K562 (cell line): ENCODE results near the gene MRPL40. TPM values are rescaled to one million over a fixed set of nuclear protein-coding genes. Genes with fewer than 3 reads are reported as not detected.

ENCODE experiments used
- BRF1 ChIP-seq: IDR thresholded peaks from 3 replicates; pipeline ENCODE4 v1.6.1; 2011; ENCODE audit warnings: borderline replicate concordance, mild to moderate bottlenecking; ENCODE audit not compliant: insufficient read length; ENCODE audit errors: extremely low read depth
- DMBX1 ChIP-seq: fragments of 250-450 bp; sonication (Bioruptor Pico); IDR thresholded peaks from 2 replicates; pipeline ENCODE4 v1.8.0; 2022; ENCODE audit warnings: inconsistent platforms, mild to moderate bottlenecking, moderate library complexity, borderline replicate concordance
- EWSR1 ChIP-seq: fragments of 450-650 bp; IDR thresholded peaks from 2 replicates; pipeline ENCODE4 v1.6.1; 2018; ENCODE audit warnings: borderline replicate concordance, mild to moderate bottlenecking, low read depth, moderate library complexity; ENCODE audit not compliant: partially characterized antibody
- HMG20A ChIP-seq: fragments of 450-650 bp; formaldehyde crosslinking; conservative IDR thresholded peaks from 2 replicates; pipeline ENCODE4 v1.4.0; 2020; ENCODE audit warnings: mild to moderate bottlenecking, mixed read lengths
- HNRNPH1 ChIP-seq: fragments of 200-400 bp; formaldehyde crosslinking; optimal IDR thresholded peaks from 2 replicates; pipeline ENCODE3; 2017; ENCODE audit warnings: low read depth, mild to moderate bottlenecking, low read length, moderate library complexity
- KHSRP ChIP-seq: fragments of 450-650 bp; IDR thresholded peaks from 2 replicates; pipeline ENCODE4 v1.6.1; 2017
- MAZ ChIP-seq, 2 experiments: fragments of 450-650 bp in 1 of 2; sonication (generic) in 1 of 2; formaldehyde crosslinking; IDR thresholded peaks in 1 of 2; conservative IDR thresholded peaks in 1 of 2; 2 replicates each; pipeline versions ENCODE4 v1.4.0 to v1.5.0; 2020; ENCODE audit warnings: mild to moderate bottlenecking in 1 of 2, missing genetic modification reagents in 1 of 2
- TEAD1 ChIP-seq, 2 experiments: fragments of 450-650 bp in 1 of 2; sonication (generic) in 1 of 2; formaldehyde crosslinking; IDR thresholded peaks; 2 replicates each; pipeline versions ENCODE4 v1.4.0 to v1.8.0; 2020 to 2022; ENCODE audit warnings: mild to moderate bottlenecking in 2 of 2, missing genetic modification reagents in 1 of 2
- ZBED1 ChIP-seq: IDR thresholded peaks from 2 replicates; pipeline ENCODE4 v1.6.1; 2014
- ZNF263 ChIP-seq: sonication (generic); formaldehyde crosslinking; IDR thresholded peaks from 2 replicates; pipeline ENCODE4 v1.8.0; 2022; ENCODE audit warnings: mild to moderate bottlenecking, missing genetic modification reagents, borderline replicate concordance
- ZNF311 ChIP-seq: fragments of 250-450 bp; sonication (Bioruptor Pico); IDR thresholded peaks from 2 replicates; pipeline ENCODE4 v1.4.0; 2020; ENCODE audit warnings: mild to moderate bottlenecking, moderate library complexity
- ZNF764 ChIP-seq: fragments of 250-450 bp; sonication (Bioruptor Pico); IDR thresholded peaks from 2 replicates; pipeline ENCODE4 v1.4.0; 2020; ENCODE audit warnings: low read depth, mild to moderate bottlenecking, moderate library complexity
- polyA plus RNA-seq, 8 experiments: library from polyadenylated mRNA; depleted of rRNA in 4 of 8; stranded (reverse) in 5 of 8; unstranded in 3 of 8; fragments of >200 nt; fragmentation: Nextera tagmentation in 2 of 8; fragmentation: Illumina TruSeq in 1 of 8; extraction: Ambion mirVana in 2 of 8; extraction: Trizol in 1 of 8; gene quantifications; 2 replicates each; pipeline versions ENCODE4 v1.2.1 to v1.2.3, GENCODE V29; 2011 to 2014; ENCODE audit warnings: inconsistent platforms in 1 of 8, missing spikeins in 1 of 8
- total RNA-seq, 7 experiments: library from RNA; depleted of rRNA in 6 of 7; stranded (reverse); fragments of >200 nt in 6 of 7; fragmentation: Illumina TruSeq in 2 of 7; extraction: Trizol in 2 of 7; gene quantifications; 2 replicates each; pipeline versions ENCODE4 v1.2.1 to v1.2.3, GENCODE V29; 2011 to 2021; ENCODE audit warnings: low replicate concordance in 1 of 7
- TF ChIP-seq, protein P1 (sequence below): fragments of 450-650 bp; IDR thresholded peaks from 2 replicates; pipeline ENCODE4 v1.6.1; 2016; ENCODE audit warnings: low read depth

Gene MRPL40
- total and polyA plus RNA-seq, 9 of the 15 experiments (the other 6 are each of a cell fraction or from before 2014, with no cell fraction given), result 132 to 652 (median 208) TPM

- TF ChIP-seq ZNF311 (CRISPR knock-in tag) (0 out of 2 replicates have a peak, but pooled peaks have one; percentile 21), ZNF263 (no peak), BRF1 (no peak), DMBX1 (CRISPR knock-in tag) (peak; percentile 66; the same call in 1 of the 2 replicates), ZBED1 (no peak), ZNF764 (no peak; the same call in 1 of the 2 replicates), EWSR1 (no peak), KHSRP (no peak), MAZ (CRISPR knock-in tag; conservative IDR thresholded peaks at IDR 0.05 in 1 of 2, IDR thresholded peaks at IDR 0.05 in 1 of 2) (peak in 1 of 2 experiments; percentile 52; a peak in 3 of 4 replicates), HMG20A (no peak), TEAD1 (CRISPR knock-in tag; IDR thresholded peaks at IDR 0.05) (0 out of 4 replicates have a peak, but pooled peaks of 1 of the 2 experiments have one; percentile 20), HNRNPH1 (no peak)
- TF ChIP-seq, protein P1, sequence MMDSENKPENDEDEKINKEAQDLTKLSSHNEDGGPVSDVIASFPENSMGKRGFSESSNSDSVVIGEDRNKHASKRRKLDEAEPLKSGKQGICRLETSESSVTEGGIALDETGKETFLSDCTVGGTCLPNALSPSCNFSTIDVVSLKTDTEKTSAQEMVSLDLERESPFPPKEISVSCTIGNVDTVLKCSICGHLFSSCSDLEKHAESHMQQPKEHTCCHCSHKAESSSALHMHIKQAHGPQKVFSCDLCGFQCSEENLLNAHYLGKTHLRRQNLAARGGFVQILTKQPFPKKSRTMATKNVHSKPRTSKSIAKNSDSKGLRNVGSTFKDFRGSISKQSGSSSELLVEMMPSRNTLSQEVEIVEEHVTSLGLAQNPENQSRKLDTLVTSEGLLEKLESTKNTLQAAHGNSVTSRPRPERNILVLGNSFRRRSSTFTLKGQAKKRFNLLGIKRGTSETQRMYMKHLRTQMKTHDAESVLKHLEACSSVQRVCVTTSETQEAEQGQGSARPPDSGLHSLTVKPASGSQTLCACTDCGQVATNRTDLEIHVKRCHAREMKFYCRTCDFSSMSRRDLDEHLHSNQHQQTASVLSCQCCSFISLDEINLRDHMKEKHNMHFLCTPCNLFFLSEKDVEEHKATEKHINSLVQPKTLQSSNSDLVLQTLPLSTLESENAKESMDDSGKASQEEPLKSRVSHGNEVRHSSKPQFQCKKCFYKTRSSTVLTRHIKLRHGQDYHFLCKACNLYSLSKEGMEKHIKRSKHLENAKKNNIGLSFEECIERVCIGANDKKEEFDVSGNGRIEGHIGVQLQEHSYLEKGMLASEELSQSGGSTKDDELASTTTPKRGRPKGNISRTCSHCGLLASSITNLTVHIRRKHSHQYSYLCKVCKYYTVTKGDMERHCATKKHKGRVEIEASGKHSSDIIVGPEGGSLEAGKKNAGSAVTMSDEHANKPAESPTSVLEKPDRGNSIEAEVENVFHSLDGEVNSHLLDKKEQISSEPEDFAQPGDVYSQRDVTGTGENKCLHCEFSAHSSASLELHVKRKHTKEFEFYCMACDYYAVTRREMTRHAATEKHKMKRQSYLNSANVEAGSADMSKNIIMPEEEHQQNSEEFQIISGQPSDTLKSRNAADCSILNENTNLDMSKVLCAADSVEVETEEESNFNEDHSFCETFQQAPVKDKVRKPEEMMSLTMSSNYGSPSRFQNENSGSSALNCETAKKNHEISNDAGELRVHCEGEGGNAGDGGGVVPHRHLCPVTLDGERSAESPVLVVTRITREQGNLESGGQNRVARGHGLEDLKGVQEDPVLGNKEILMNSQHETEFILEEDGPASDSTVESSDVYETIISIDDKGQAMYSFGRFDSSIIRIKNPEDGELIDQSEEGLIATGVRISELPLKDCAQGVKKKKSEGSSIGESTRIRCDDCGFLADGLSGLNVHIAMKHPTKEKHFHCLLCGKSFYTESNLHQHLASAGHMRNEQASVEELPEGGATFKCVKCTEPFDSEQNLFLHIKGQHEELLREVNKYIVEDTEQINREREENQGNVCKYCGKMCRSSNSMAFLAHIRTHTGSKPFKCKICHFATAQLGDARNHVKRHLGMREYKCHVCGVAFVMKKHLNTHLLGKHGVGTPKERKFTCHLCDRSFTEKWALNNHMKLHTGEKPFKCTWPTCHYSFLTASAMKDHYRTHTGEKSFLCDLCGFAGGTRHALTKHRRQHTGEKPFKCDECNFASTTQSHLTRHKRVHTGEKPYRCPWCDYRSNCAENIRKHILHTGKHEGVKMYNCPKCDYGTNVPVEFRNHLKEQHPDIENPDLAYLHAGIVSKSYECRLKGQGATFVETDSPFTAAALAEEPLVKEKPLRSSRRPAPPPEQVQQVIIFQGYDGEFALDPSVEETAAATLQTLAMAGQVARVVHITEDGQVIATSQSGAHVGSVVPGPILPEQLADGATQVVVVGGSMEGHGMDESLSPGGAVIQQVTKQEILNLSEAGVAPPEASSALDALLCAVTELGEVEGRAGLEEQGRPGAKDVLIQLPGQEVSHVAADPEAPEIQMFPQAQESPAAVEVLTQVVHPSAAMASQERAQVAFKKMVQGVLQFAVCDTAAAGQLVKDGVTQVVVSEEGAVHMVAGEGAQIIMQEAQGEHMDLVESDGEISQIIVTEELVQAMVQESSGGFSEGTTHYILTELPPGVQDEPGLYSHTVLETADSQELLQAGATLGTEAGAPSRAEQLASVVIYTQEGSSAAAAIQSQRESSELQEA, result no peak
These were observed 47.8 kb downstream of the MRPL40 start (continued) for GRCh38 chr22:19480173-19480568.
